Testis (tissue), 3 donors: Measurements from ENCODE around the gene PHF1. TPM values are rescaled to one million over a fixed set of nuclear protein-coding genes. Genes with fewer than 3 reads are reported as not detected.

Experiments
- DNase-seq: peaks from one replicate; pipeline ENCODE4 v3.0.0-alpha.2; 2019
- H3K27ac ChIP-seq, 2 donors: fragments of 200-600 bp; sonication (generic); one replicate each; pipeline ENCODE4 v1.5.1; 2019
- H3K27me3 ChIP-seq: fragments of 200-600 bp; sonication (generic); one replicate; pipeline ENCODE4 v1.5.1; 2019
- H3K36me3 ChIP-seq: fragments of 200-600 bp; sonication (generic); one replicate; pipeline ENCODE4 v1.5.1; 2017; ENCODE audit warnings: low read depth; ENCODE audit errors: missing control alignments
- H3K4me1 ChIP-seq: fragments of 200-600 bp; sonication (generic); one replicate; pipeline ENCODE4 v1.5.1; 2019
- H3K4me3 ChIP-seq, 2 donors: fragments of 200-600 bp; sonication (generic); one replicate each; pipeline ENCODE4 v1.5.1; 2017 to 2019
- H3K9me3 ChIP-seq: fragments of 200-600 bp; sonication (generic); one replicate; pipeline ENCODE4 v1.5.1; 2017
- POLR2A ChIP-seq: fragments of 450-650 bp; IDR thresholded peaks from one replicate; pipeline ENCODE4 v1.6.1; 2017; ENCODE audit warnings: antibody characterized with exemption, mild to moderate bottlenecking, moderate library complexity
- WGBS, 2 donors: methylation state at CpG; one replicate each; pipeline ENCODE4 v1.1.5; 2018; 5-methylcytosine and 5-hydroxymethylcytosine counted together
- intact Hi-C: fragments of 100-400 bp; cut with DNase I; formaldehyde crosslinking; loops from one replicate; pipeline ENCODE4 v1.15.1; 2023; ENCODE audit warnings: low total_unique reads
- polyA plus RNA-seq: library from polyadenylated mRNA; stranded (reverse); fragments of 350-450 nt; fragmentation: Illumina TruSeq; extraction: RNeasy Lipid Tissue Mini Kit (QIAGEN cat#74804); gene quantifications from one replicate; pipeline ENCODE4 v1.2.3, GENCODE V29; 2014; ENCODE audit warnings: low read depth, low replicate concordance; ENCODE audit not compliant: insufficient read depth
- total RNA-seq, 2 donors: library from RNA; depleted of rRNA; stranded (reverse); fragments of >200 nt; gene quantifications; one replicate each; pipeline ENCODE4 v1.2.3, GENCODE V29; 2016
- TF ChIP-seq, protein P1 (sequence below), 3 experiments: fragments of 450-650 bp in 2 of 3; fragments of 200-600 bp in 1 of 3; sonication (generic) in 1 of 3; IDR thresholded peaks; one replicate each; pipeline ENCODE4 v1.5.1; 2016 to 2019; ENCODE audit warnings: antibody characterized with exemption in 3 of 3, mild to moderate bottlenecking in 2 of 3, moderate library complexity in 1 of 3

The PHF1 gene
- total and polyA plus RNA-seq, 3 donors from 2014 or later: 184 to 218 (median 216) TPM

DNA sequence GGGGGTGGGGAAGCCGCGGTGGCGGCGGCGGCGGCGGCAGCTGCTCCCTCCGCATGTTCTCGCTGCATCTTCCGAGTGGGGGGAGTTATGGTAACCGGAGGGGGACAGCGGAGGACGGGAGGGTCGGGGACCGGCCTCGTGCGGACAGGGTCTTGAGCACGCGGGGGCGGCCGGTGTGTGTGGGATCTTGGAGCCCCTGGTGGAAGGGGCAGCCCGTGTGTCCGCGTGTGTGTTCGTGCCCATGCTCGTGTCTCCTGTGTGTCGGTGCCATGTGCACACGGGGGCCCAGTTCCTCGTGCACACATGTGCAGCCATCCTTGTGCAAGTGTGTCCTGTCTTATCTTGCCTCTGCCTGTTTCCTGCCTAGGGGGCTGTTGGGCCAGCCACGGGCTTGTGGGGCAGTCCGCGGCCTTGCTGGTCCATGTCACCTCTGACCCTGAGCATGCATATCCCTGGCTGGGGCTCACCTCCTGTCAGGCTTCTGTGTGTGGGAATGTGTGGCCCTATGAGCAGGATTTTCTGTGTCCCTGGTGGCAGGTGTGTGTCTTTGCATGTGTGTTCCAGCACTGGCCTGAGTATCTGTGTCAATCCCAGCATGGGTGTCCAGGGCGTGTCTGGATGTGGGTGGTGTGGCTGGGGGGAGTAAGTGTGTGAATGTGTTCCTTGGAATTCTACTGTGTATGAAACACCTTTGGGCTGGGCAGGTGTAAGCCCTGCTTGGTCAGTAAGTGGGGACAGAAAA is 17.6 kb downstream of the PHF1 start:
- DNase-seq: no peak
- WGBS, 2 donors: 3 to 6% methylated on average over 6 to 33 of the region's 33 CpGs
- no peak for TF ChIP-seq POLR2A
- TF ChIP-seq, protein P1, sequence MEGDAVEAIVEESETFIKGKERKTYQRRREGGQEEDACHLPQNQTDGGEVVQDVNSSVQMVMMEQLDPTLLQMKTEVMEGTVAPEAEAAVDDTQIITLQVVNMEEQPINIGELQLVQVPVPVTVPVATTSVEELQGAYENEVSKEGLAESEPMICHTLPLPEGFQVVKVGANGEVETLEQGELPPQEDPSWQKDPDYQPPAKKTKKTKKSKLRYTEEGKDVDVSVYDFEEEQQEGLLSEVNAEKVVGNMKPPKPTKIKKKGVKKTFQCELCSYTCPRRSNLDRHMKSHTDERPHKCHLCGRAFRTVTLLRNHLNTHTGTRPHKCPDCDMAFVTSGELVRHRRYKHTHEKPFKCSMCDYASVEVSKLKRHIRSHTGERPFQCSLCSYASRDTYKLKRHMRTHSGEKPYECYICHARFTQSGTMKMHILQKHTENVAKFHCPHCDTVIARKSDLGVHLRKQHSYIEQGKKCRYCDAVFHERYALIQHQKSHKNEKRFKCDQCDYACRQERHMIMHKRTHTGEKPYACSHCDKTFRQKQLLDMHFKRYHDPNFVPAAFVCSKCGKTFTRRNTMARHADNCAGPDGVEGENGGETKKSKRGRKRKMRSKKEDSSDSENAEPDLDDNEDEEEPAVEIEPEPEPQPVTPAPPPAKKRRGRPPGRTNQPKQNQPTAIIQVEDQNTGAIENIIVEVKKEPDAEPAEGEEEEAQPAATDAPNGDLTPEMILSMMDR (IDR thresholded peaks at IDR 0.05): peak; percentile 27 to 39 (median 31)
- peak overlapping the region; percentile 39 to 52 for H3K4me3 ChIP-seq
- peak overlapping the region in 1 of 2 donors; percentile 74 for H3K27ac ChIP-seq
- H3K9me3 ChIP-seq: no peaks in the 10 kb centered on the region
- H3K36me3 ChIP-seq: no peaks in the 10 kb centered on the region
- H3K27me3 ChIP-seq: no peaks in the 10 kb centered on the region
- peaks cover 48% of the 10 kb centered on the region for H3K4me1 ChIP-seq
- intact Hi-C loops: no loop called here

GRCh38 chr6:33428966-33429749 is 18.3 kb downstream of the PHF1 start:
- intact Hi-C loops: no loop called here
- H3K36me3 ChIP-seq: no peaks in the 10 kb centered on the region
- H3K9me3 ChIP-seq: no peaks in the 10 kb centered on the region
- WGBS, 2 donors: 49 to 54% methylated on average over 5 of the region's 5 CpGs
- peak overlapping the region in 1 of 2 donors; percentile 74 for H3K27ac ChIP-seq
- no peak for DNase-seq
- no peak overlapping the region for H3K4me3 ChIP-seq
- TF ChIP-seq, protein P1 (IDR thresholded peaks at IDR 0.05): no peak
- no peak for TF ChIP-seq POLR2A
- H3K27me3 ChIP-seq: no peaks in the 10 kb centered on the region
- peaks cover 48% of the 10 kb centered on the region for H3K4me1 ChIP-seq

- TF ChIP-seq POLR2A: no peak
- TF ChIP-seq, protein P1 (IDR thresholded peaks at IDR 0.05): no peak
- no peaks in the 10 kb centered on the region for H3K9me3 ChIP-seq
- peaks cover 45% of the 10 kb centered on the region for H3K4me1 ChIP-seq
- H3K36me3 ChIP-seq: no peaks in the 10 kb centered on the region
- no peaks in the 10 kb centered on the region for H3K27me3 ChIP-seq
- no peak overlapping the region for H3K27ac ChIP-seq
- no peak for DNase-seq
- H3K4me3 ChIP-seq: no peak overlapping the region
- intact Hi-C loops: no loop called here
- WGBS, 2 donors: 38 to 52% methylated on average over 2 of the region's 2 CpGs
These were observed 18.9 kb downstream of the PHF1 start for GRCh38 chr6:33429750-33430052.

GRCh38 chr6:33430334-33430733 is 19.5 kb downstream of the PHF1 start:
- intact Hi-C loops: no loop called here
- H3K4me1 ChIP-seq: peaks cover 42% of the 10 kb centered on the region

More at GRCh38 chr6:33430334-33430733, 19.5 kb downstream of the PHF1 start:
- 45 to 53% methylated on average over 2 of the region's 2 CpGs for WGBS, 2 donors
- no peak overlapping the region for H3K27ac ChIP-seq
- TF ChIP-seq POLR2A: no peak
- TF ChIP-seq, protein P1 (IDR thresholded peaks at IDR 0.05): no peak
- no peak overlapping the region for H3K4me3 ChIP-seq
- DNase-seq: no peak
- no peaks in the 10 kb centered on the region for H3K9me3 ChIP-seq
- H3K27me3 ChIP-seq: no peaks in the 10 kb centered on the region
- no peaks in the 10 kb centered on the region for H3K36me3 ChIP-seq
